Astrocyte of the cerebellum (primary cell): ENCODE results near the gene ACVR1B.
A peak's percentile ranks its signal among the peaks of the same experiment; 100 is the strongest.

ENCODE experiments used
- DNase-seq: peaks from one replicate; pipeline ENCODE4 v3.0.0-alpha.2; 2011; ENCODE audit warnings: low read depth
- H3K4me3 ChIP-seq: 2 replicates; pipeline ENCODE4 v1.5.1; 2011; ENCODE audit warnings: mild to moderate bottlenecking, low read depth, low read length, moderate library complexity
- CTCF ChIP-seq: IDR thresholded peaks from 2 replicates; pipeline ENCODE4 v1.5.1; 2012; ENCODE audit warnings: low read length, low read depth, moderate library complexity, mild to moderate bottlenecking; ENCODE audit errors: missing control alignments
- in situ Hi-C: cut with HindIII; loops from 2 replicates; pipeline ENCODE4 v1.10.0; 2017; ENCODE audit warnings: low sequenced_read_pairs

The ACVR1B gene

GRCh38 chr12:51923506-51924365, 27.8 kb upstream of the ACVR1B start:
- peak; percentile 80 for TF ChIP-seq CTCF
- no peak for DNase-seq
- in situ Hi-C loops: no loop called here
- H3K4me3 ChIP-seq: no peak overlapping the region

DNA sequence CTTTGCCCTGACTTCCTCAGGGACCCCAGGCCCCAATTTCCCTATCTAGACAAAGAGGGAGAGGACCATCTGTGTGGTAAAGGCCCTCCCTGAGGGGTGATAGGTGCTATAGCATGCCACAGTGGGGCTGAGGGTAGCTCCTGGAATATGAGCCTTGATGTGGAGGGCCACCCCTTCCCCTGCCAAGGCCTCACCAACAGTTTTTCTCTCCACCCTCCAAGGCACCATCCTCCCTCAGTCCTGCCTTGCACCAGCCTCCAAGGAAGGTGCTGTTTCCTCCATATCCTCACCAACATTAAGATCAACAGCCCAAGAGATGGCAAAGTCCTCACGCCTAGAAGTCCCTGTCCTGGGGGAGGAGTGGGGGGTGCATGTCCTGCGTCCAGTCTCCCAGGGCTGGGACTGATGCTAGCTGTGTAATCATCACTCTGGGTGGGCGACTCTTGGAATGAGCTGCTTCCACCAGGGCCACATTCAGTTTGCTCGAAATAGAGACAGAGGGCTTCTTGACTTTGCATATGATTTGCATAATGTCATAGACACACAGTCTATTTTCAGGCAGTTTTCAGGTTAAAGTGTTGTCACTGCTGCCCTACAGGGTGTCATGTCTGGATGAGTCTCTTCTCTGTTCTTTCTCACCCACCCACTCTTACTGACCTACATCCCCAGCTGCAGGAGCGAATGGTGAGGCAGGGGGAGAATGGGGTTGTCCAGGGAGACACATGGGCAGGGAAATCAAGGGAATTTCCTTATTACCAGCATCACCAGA, 26.8 kb upstream of the ACVR1B start:
- in situ Hi-C loops: no loop called here

DNA sequence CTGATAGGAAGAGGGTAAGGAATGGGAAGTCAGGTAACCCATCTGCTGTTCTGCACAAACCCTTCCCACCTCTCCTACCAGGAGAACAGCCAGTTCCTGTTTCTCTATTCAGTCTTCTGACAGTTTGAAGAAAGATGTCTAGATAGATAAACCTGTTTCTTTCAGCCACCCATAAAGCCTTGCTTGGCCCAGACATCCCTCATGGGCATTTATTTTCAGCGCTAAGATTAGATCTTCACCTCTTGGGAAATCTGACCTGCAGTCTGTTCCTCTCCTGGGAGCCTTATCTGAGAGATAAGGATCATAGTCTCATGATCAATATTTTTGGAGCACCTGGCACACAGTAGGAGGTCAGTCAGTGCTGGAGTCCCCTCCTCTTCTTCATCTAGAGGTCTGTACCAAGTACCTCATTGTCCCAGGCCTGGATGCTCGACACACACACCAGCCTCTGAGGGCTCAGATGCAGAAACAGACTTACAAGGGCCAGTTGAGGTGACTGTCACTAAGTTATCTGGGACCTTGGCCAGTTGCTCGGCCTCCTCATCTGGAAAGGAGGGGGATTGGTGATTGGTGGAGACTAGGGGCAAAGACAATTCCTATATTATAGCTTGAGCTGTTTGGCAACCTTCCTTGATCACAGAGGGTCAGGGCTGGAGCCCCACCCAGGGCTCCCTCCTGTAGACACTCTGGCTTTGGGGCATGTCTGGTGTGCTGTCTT, 26.0 kb upstream of the ACVR1B start:
- no peak for TF ChIP-seq CTCF
- DNase-seq: no peak
- H3K4me3 ChIP-seq: no peak overlapping the region
- in situ Hi-C loops: no loop called here

More for the DNA sequence above, 26.8 kb upstream of the ACVR1B start:
- H3K4me3 ChIP-seq: no peak overlapping the region
- TF ChIP-seq CTCF: no peak
- DNase-seq: no peak

GRCh38 chr12:51926064-51926632, 25.4 kb upstream of the ACVR1B start:
- H3K4me3 ChIP-seq: no peak overlapping the region
- in situ Hi-C loops: no loop called here
- TF ChIP-seq CTCF: no peak
- DNase-seq: no peak

- no peak for DNase-seq
Observed at GRCh38 chr12:51926718-51927117, 24.8 kb upstream of the ACVR1B start.

More at GRCh38 chr12:51926718-51927117, 24.8 kb upstream of the ACVR1B start:
- in situ Hi-C loops: no loop called here
- no peak overlapping the region for H3K4me3 ChIP-seq
- peak; percentile 48 for TF ChIP-seq CTCF
